Astrocyte (in vitro differentiated cells and primary cell): ENCODE measurements around the gene NACA2. TPM values are rescaled to one million over a fixed set of nuclear protein-coding genes. Genes with fewer than 3 reads are reported as not detected.
"Not testable (repeated sequence)": the region's sequence is repeated elsewhere in the genome, so short reads cannot be mapped to it uniquely, and the experiment has no call there.

ENCODE experiments used
- DNase-seq: peaks from one replicate; pipeline ENCODE4 v3.0.0-alpha.2; 2010; ENCODE audit warnings: low read depth
- FAIRE-seq: peaks from 2 replicates; lab custom pipeline; 2011; peaks lifted over from hg19 to GRCh38; lab: Jason Lieb, UNC
- H2AFZ ChIP-seq: 2 replicates; pipeline ENCODE4 v1.6.0; 2012; ENCODE audit warnings: low read depth, low read length, inconsistent platforms
- H3K27ac ChIP-seq: 2 replicates; pipeline ENCODE4 v1.5.1; 2011; ENCODE audit warnings: low read depth, low read length, inconsistent platforms
- H3K27me3 ChIP-seq: 2 replicates; pipeline ENCODE4 v1.6.0; 2011; ENCODE audit warnings: low read length, inconsistent platforms; ENCODE audit not compliant: insufficient read depth
- H3K36me3 ChIP-seq: 2 replicates; pipeline ENCODE4 v1.5.1; 2011; ENCODE audit warnings: low read length, inconsistent platforms; ENCODE audit not compliant: insufficient read depth
- H3K4me1 ChIP-seq: 2 replicates; pipeline ENCODE4 v1.5.1; 2011; ENCODE audit warnings: low read length, inconsistent platforms; ENCODE audit not compliant: insufficient read depth
- H3K4me2 ChIP-seq: 2 replicates; pipeline ENCODE4 v1.6.0; 2012; ENCODE audit warnings: low read length, inconsistent platforms
- H3K4me3 ChIP-seq: 2 replicates; pipeline ENCODE4 v1.5.1; 2011; ENCODE audit warnings: low read depth, mild to moderate bottlenecking, low read length, inconsistent platforms; ENCODE audit not compliant: insufficient read depth
- H3K79me2 ChIP-seq: 2 replicates; pipeline ENCODE4 v1.6.0; 2012; ENCODE audit warnings: mild to moderate bottlenecking, low read length, inconsistent platforms; ENCODE audit not compliant: insufficient read depth
- H3K9ac ChIP-seq: 2 replicates; pipeline ENCODE4 v1.6.0; 2012; ENCODE audit warnings: mild to moderate bottlenecking, low read length, inconsistent platforms
- H3K9me3 ChIP-seq: 2 replicates; pipeline ENCODE4 v1.5.1; 2012; ENCODE audit warnings: low read depth, mild to moderate bottlenecking, low read length, inconsistent platforms; ENCODE audit not compliant: insufficient read depth
- H4K20me1 ChIP-seq: 2 replicates; pipeline ENCODE4 v1.6.0; 2012; ENCODE audit warnings: low read length, inconsistent platforms; ENCODE audit not compliant: insufficient read depth
- H3K27ac Mint-ChIP-seq: one replicate; pipeline ENCODE4 v1.8.0; 2021; ENCODE audit warnings: mild to moderate bottlenecking, mixed read lengths; ENCODE audit not compliant: unreplicated experiment
- H3K27me3 Mint-ChIP-seq: one replicate; pipeline ENCODE4 v1.8.0; 2021; ENCODE audit warnings: low read depth, mixed read lengths; ENCODE audit not compliant: unreplicated experiment
- H3K36me3 Mint-ChIP-seq: one replicate; pipeline ENCODE4 v1.8.0; 2021; ENCODE audit warnings: low read depth, mixed read lengths; ENCODE audit not compliant: unreplicated experiment
- H3K4me1 Mint-ChIP-seq: one replicate; pipeline ENCODE4 v1.8.0; 2021; ENCODE audit warnings: low read depth, mixed read lengths; ENCODE audit not compliant: unreplicated experiment
- H3K4me3 Mint-ChIP-seq: one replicate; pipeline ENCODE4 v1.8.0; 2021; ENCODE audit warnings: mild to moderate bottlenecking, moderate library complexity, mixed read lengths; ENCODE audit not compliant: unreplicated experiment
- H3K9me3 Mint-ChIP-seq: one replicate; pipeline ENCODE4 v1.8.0; 2021; ENCODE audit warnings: mild to moderate bottlenecking, mixed read lengths; ENCODE audit not compliant: unreplicated experiment
- EZH2 ChIP-seq: IDR thresholded peaks from 2 replicates; pipeline ENCODE4 v1.6.1; 2012; ENCODE audit warnings: mild to moderate bottlenecking, low read length, inconsistent platforms; ENCODE audit not compliant: insufficient read depth
- total RNA-seq: library from RNA; stranded (reverse); gene quantifications from 2 replicates; pipeline ENCODE4 v1.2.1, GENCODE V29; 2021
- TF ChIP-seq, protein P1 (sequence below): IDR thresholded peaks from 2 replicates; pipeline ENCODE4 v1.5.1; 2011; ENCODE audit warnings: low read depth, mild to moderate bottlenecking, inconsistent platforms, low read length, moderate library complexity; ENCODE audit not compliant: insufficient read depth

The NACA2 gene
- total RNA-seq, 1 donor from 2014 or later, result not detected

DNA sequence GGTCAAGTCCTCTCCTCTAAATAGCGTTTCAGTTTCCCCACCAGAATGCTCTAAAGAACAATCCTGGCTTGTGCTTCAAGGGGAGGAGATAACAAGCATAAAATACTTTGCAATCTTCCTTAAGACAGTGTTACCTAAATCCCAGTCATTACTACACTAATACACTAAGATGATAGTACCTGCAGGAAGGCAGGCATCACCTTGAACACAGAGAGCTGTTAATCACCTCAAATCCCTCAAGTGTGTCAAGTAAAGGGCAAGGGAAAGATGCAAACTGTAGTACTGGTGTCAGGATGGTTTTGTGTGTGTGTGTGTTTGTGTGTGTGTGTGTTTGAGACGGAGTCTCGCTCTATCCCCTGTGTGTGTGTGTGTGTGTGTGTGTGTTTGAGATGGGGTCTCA is 36.8 kb downstream of the NACA2 start:
- no peak overlapping the region for H3K4me3 Mint-ChIP-seq
- no peak overlapping the region for H3K4me3 ChIP-seq
- H3K36me3 ChIP-seq, result no peaks in the 10 kb centered on the region
- peaks cover 4% of the 10 kb centered on the region for H3K4me1 ChIP-seq
- H3K9me3 ChIP-seq, result no peaks in the 10 kb centered on the region
- H3K4me2 ChIP-seq, result no peak overlapping the region
- peaks cover 7% of the 10 kb centered on the region for H3K27me3 Mint-ChIP-seq
- DNase-seq (no peak), FAIRE-seq (no peak)
- no peak for TF ChIP-seq EZH2
- TF ChIP-seq, protein P1, sequence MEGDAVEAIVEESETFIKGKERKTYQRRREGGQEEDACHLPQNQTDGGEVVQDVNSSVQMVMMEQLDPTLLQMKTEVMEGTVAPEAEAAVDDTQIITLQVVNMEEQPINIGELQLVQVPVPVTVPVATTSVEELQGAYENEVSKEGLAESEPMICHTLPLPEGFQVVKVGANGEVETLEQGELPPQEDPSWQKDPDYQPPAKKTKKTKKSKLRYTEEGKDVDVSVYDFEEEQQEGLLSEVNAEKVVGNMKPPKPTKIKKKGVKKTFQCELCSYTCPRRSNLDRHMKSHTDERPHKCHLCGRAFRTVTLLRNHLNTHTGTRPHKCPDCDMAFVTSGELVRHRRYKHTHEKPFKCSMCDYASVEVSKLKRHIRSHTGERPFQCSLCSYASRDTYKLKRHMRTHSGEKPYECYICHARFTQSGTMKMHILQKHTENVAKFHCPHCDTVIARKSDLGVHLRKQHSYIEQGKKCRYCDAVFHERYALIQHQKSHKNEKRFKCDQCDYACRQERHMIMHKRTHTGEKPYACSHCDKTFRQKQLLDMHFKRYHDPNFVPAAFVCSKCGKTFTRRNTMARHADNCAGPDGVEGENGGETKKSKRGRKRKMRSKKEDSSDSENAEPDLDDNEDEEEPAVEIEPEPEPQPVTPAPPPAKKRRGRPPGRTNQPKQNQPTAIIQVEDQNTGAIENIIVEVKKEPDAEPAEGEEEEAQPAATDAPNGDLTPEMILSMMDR, result no peak
- H4K20me1 ChIP-seq, result no peaks in the 10 kb centered on the region
- no peak overlapping the region for H3K27ac ChIP-seq
- H3K79me2 ChIP-seq, result no peaks in the 10 kb centered on the region
- H3K27ac Mint-ChIP-seq, result no peak overlapping the region
- no peak overlapping the region for H2AFZ ChIP-seq
- H3K9ac ChIP-seq, result no peak overlapping the region
- H3K4me1 Mint-ChIP-seq, result peaks cover 8% of the 10 kb centered on the region
- no peaks in the 10 kb centered on the region for H3K9me3 Mint-ChIP-seq
- peaks cover 18% of the 10 kb centered on the region for H3K27me3 ChIP-seq
- H3K36me3 Mint-ChIP-seq, result no peaks in the 10 kb centered on the region

GRCh38 chr17:61552560-61552959 is 38.5 kb downstream of the NACA2 start:
- H3K27ac ChIP-seq, H3K79me2 ChIP-seq, H2AFZ ChIP-seq, H3K4me3 Mint-ChIP-seq, H3K27ac Mint-ChIP-seq, H3K4me3 ChIP-seq, H3K9me3 Mint-ChIP-seq, H3K9me3 ChIP-seq, H3K4me2 ChIP-seq, H3K27me3 Mint-ChIP-seq, H4K20me1 ChIP-seq, H3K9ac ChIP-seq, H3K4me1 Mint-ChIP-seq, H3K36me3 Mint-ChIP-seq, FAIRE-seq, H3K36me3 ChIP-seq, H3K4me1 ChIP-seq, DNase-seq: not testable (repeated sequence)
- H3K27me3 ChIP-seq, result peaks cover 15% of the 10 kb centered on the region

- H3K4me2 ChIP-seq, result no peak overlapping the region
- Mint-ChIP-seq H3K27ac (no peak overlapping the region), H3K9me3 (no peaks in the 10 kb centered on the region), H3K27me3 (peaks cover 7% of the 10 kb centered on the region), H3K4me3 (no peak overlapping the region), H3K4me1 (peaks cover 4% of the 10 kb centered on the region), H3K36me3 (no peaks in the 10 kb centered on the region)
- H3K79me2 ChIP-seq, result no peaks in the 10 kb centered on the region
- H3K27me3 ChIP-seq, result peaks cover 12% of the 10 kb centered on the region
- no peak overlapping the region for H3K9ac ChIP-seq
- no peaks in the 10 kb centered on the region for H3K9me3 ChIP-seq
- TF ChIP-seq EZH2, result no peak
- TF ChIP-seq, protein P1, result peak; percentile 84
- no peak overlapping the region for H2AFZ ChIP-seq
- no peaks in the 10 kb centered on the region for H3K36me3 ChIP-seq
- DNase-seq (peak; percentile 12), FAIRE-seq (peak; percentile 55)
- no peak overlapping the region for H3K4me3 ChIP-seq
- peaks cover 2% of the 10 kb centered on the region for H3K4me1 ChIP-seq
- no peaks in the 10 kb centered on the region for H4K20me1 ChIP-seq
- no peak overlapping the region for H3K27ac ChIP-seq
These were observed 39.7 kb downstream of the NACA2 start for GRCh38 chr17:61551255-61551742.
